CD4-positive, alpha-beta memory T cell (primary cell): ENCODE results near the gene MRPL40. TPM values are rescaled to one million over a fixed set of nuclear protein-coding genes. Genes with fewer than 3 reads are reported as not detected.
A peak's percentile ranks its signal among the peaks of the same experiment; 100 is the strongest.
"Not testable (repeated sequence)": the region's sequence is repeated elsewhere in the genome, so short reads cannot be mapped to it uniquely, and the experiment has no call there.

Experiments
- CTCF ChIA-PET: fragments of 350-600 bp; sonication (Branson Sonifier 250); formaldehyde crosslinking; loops from one replicate; lab custom pipeline; 2021; ENCODE audit warnings: inconsistent platforms; ENCODE audit not compliant: partially characterized antibody; lab: Charles Lee
- POLR2A ChIA-PET: fragments of 350-600 bp; sonication (Branson Sonifier 250); formaldehyde crosslinking; loops from one replicate; lab custom pipeline; 2021; ENCODE audit not compliant: partially characterized antibody; lab: Charles Lee
- DNase-seq, 5 donors: peaks; one replicate each; pipeline versions ENCODE4 v3.0.0 to v3.0.0-alpha.2; 2020 to 2022; ENCODE audit warnings: mixed read lengths in 1 of 5
- H3K27ac ChIP-seq: one replicate; pipeline ENCODE4 v1.7.0; 2013; ENCODE audit warnings: low read depth, low read length
- H3K27me3 ChIP-seq: 2 replicates; pipeline ENCODE4 v1.7.0; 2013; ENCODE audit warnings: mild to moderate bottlenecking, low read length, moderate library complexity; ENCODE audit not compliant: insufficient read depth
- H3K36me3 ChIP-seq: 2 replicates; pipeline ENCODE4 v1.7.0; 2013; ENCODE audit warnings: mild to moderate bottlenecking, low read length, moderate library complexity; ENCODE audit not compliant: insufficient read depth
- H3K4me1 ChIP-seq: 2 replicates; pipeline ENCODE4 v1.7.0; 2013; ENCODE audit warnings: mild to moderate bottlenecking, low read length, moderate library complexity; ENCODE audit not compliant: insufficient read depth
- H3K4me3 ChIP-seq, 2 donors: one replicate each; pipeline ENCODE4 v1.7.0; 2013; ENCODE audit warnings: low read length in 2 of 2, mild to moderate bottlenecking in 1 of 2
- H3K9me3 ChIP-seq, 2 donors: one replicate each; pipeline ENCODE4 v1.7.0; 2013; ENCODE audit warnings: low read length in 2 of 2, control low read depth in 1 of 2; ENCODE audit not compliant: control insufficient read depth in 1 of 2
- H3K27ac Mint-ChIP-seq, 7 donors: one replicate each; pipeline ENCODE4 v1.8.0; 2020 to 2021; ENCODE audit warnings: mixed read lengths in 7 of 7, mild to moderate bottlenecking in 6 of 7, inconsistent platforms in 3 of 7, moderate library complexity in 3 of 7
- H3K27me3 Mint-ChIP-seq, 2 donors: one replicate each; pipeline ENCODE4 v1.8.0; 2020 to 2021; ENCODE audit warnings: mixed read lengths in 2 of 2
- H3K36me3 Mint-ChIP-seq, 2 donors: one replicate each; pipeline ENCODE4 v1.8.0; 2020 to 2021; ENCODE audit warnings: mixed read lengths in 2 of 2, inconsistent platforms in 1 of 2, mild to moderate bottlenecking in 1 of 2
- H3K4me1 Mint-ChIP-seq, 4 donors: one replicate each; pipeline ENCODE4 v1.8.0; 2020 to 2021; ENCODE audit warnings: mixed read lengths in 4 of 4, mild to moderate bottlenecking in 1 of 4
- H3K4me3 Mint-ChIP-seq, 8 donors: one replicate each; pipeline ENCODE4 v1.8.0; 2020 to 2021; ENCODE audit warnings: mixed read lengths in 8 of 8, mild to moderate bottlenecking in 7 of 8, moderate library complexity in 6 of 8, inconsistent platforms in 3 of 8
- H3K9me3 Mint-ChIP-seq, 8 donors: one replicate each; pipeline ENCODE4 v1.8.0; 2020 to 2021; ENCODE audit warnings: mixed read lengths in 8 of 8, mild to moderate bottlenecking in 5 of 8, inconsistent platforms in 3 of 8, moderate library complexity in 1 of 8
- intact Hi-C: fragments of 100-400 bp; cut with micrococcal nuclease; formaldehyde crosslinking; loops from one replicate; pipeline ENCODE4 v1.15.1; 2023
- polyA plus RNA-seq, 2 donors: library from polyadenylated mRNA; unstranded; fragments of 300-500 nt; fragmentation: Illumina TruSeq; gene quantifications; one replicate each; pipeline ENCODE4 v1.2.3, GENCODE V29; 2021
- total RNA-seq, 2 experiments: library from RNA; stranded (reverse); gene quantifications; one replicate each; pipeline ENCODE4 v1.2.3, GENCODE V29; 2021

The MRPL40 gene
- total and polyA plus RNA-seq, 4 experiments from 2014 or later = 16.2 to 79.3 (median 36.4) TPM

DNA sequence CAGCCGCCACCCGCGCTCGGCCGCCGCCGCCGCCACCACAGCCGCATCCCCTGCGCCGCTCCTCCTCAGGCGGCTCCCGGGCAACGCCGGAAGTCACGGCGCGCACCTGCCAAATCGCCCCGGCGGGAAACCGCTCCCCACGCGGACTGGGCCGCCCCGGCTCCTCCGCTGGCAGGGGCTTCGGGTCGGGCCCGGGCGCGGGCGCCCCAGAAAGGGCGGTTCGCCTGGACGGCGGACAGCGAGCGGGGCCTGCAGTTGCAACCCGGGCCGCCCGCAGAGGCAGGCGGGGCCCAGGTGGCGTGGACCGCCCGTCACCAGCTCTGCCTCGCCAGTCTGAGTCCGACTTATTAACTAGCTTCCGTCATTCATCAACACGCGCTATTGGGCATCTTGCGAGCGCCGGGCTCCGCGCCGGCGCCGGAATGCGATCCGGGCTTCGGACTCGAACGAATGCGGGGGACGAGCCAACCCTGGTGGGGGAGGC is 654 bp upstream of the MRPL40 start, which contains the start of gene HIRA:
Gene HIRA (minus strand): TSS at position 85 of the 484 bp plus-strand sequence. CDS start 257 bp downstream, outside the sequence.
- ChIA-PET CTCF (interaction anchor here (0.9 kb wide), 1 partner anchor 47 kb away, joined by 3 read pairs; no protein-coding TSS in a partner anchor), POLR2A (interaction anchor here (0.7 to 6.0 kb wide), 15 partner anchors 8 to 1032 kb away, joined by 3 to 112 read pairs (median 6); partner anchors contain the start of genes C22orf39, CDC45, CLTCL1 and DGCR2)
- Mint-ChIP-seq H3K9me3 (no peaks in the 10 kb centered on the region), H3K27ac (peak within 1 kb of the TSS; percentile 90 to 96 (median 94)), H3K4me3 (peak within 1 kb of the TSS; percentile 87 to 97 (median 91)), H3K36me3 (peaks cover 0 to 41% of the 10 kb centered on the region in 2 donors), H3K27me3 (no peaks in the 10 kb centered on the region), H3K4me1 (peaks cover 28 to 53% (median 40%) of the 10 kb centered on the region in 4 donors)
- H3K27me3 ChIP-seq = no peaks in the 10 kb centered on the region
- peak; percentile 78 to 91 (median 86) for DNase-seq
- peak within 1 kb of the TSS; percentile 88 to 97 for H3K4me3 ChIP-seq
- intact Hi-C loops = loop anchor here (1.0 to 5.0 kb wide), 4 partner anchors 16 to 701 kb away; partner anchors contain the start of genes C22orf39, CDC45, UFD1 and ZDHHC8
- peaks cover 16% of the 10 kb centered on the region for H3K36me3 ChIP-seq
- H3K9me3 ChIP-seq = no peaks in the 10 kb centered on the region
- peak within 1 kb of the TSS; percentile 81 for H3K27ac ChIP-seq
- H3K4me1 ChIP-seq = peaks cover 45% of the 10 kb centered on the region

DNA sequence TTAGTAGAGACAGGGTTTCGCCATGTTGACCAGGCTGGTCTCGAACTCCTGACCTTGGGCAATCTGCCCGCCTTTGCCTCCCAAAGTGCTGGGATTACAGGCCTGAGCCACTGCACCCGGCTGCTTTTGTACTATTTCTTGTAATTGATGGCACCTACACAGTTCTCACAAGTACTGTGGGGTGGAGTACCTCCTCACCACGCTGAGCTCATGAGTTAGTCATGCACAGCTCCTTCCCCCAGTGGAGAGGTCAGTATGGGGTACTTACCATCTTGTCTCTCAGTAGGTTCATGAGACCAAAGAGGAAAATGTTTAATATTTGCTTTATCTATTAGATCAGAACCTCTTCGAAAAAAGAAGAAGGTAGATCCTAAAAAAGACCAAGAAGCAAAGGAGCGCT is 2.1 kb downstream of the MRPL40 start:
- no peak for DNase-seq
- Mint-ChIP-seq H3K4me3 (peak overlapping the region in 4 of 8 donors; percentile 38 to 96 (median 54)), H3K9me3 (no peaks in the 10 kb centered on the region), H3K4me1 (peaks cover 17 to 37% (median 23%) of the 10 kb centered on the region in 4 donors), H3K36me3 (peaks cover 4 to 42% of the 10 kb centered on the region in 2 donors), H3K27me3 (no peaks in the 10 kb centered on the region), H3K27ac (peak overlapping the region in 3 of 7 donors; percentile 12 to 91 (median 88))
- Histone ChIP-seq H3K4me3 (no peak overlapping the region), H3K27me3 (no peaks in the 10 kb centered on the region), H3K27ac (no peak overlapping the region), H3K36me3 (peaks cover 16% of the 10 kb centered on the region), H3K4me1 (peaks cover 24% of the 10 kb centered on the region), H3K9me3 (no peaks in the 10 kb centered on the region)
- intact Hi-C loops = loop anchor here (5.0 kb wide), 1 partner anchor 698 kb away; the partner anchor contains the start of gene ZDHHC8
- POLR2A ChIA-PET = interaction anchor here (0.9 to 6.0 kb wide), 3 partner anchors 12 to 457 kb away, joined by 3 to 112 read pairs (median 5); partner anchors contain the start of gene C22orf39
- CTCF ChIA-PET = interaction anchor here (1.2 to 1.9 kb wide), 2 partner anchors 11 to 196 kb away, joined by 3 to 7 read pairs; no protein-coding TSS in a partner anchor

DNA sequence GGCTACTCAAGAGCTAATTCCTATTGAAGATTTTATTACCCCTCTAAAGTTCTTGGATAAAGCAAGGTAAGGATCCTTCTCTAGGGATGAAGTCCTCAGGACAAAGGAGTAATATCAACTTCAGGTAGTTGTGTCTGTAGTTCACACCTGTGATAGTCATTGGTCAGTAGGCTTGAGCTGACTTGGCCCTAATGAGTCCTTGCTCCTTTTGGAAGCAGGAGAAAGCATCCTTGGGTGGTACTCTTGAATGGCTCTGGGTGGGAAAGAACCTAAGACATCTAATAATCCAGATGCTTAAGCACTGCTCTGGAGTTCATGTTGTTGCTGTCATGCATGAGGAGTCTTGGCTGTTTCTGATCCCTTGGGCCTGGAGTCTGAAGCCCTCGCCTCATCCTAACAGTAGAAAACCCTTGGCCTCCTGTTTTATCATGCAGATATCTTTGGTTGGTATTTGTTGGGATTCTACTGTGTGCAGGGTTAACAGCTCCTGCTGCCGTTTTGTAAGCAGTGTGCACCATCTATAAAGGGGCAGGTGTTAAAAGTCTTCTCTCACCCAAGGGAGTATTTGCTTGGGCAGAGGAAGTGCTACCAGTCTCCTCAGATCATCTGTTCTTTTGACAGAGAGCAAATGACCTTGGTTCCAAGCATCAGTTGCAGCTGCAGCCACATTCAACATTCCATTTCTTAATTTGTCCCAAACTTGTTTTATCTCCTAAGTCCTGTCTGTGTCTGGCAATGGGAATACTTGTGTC is 2.7 kb downstream of the MRPL40 start:
- H3K9me3 Mint-ChIP-seq = no peaks in the 10 kb centered on the region
- no peaks in the 10 kb centered on the region for H3K9me3 ChIP-seq
- no peaks in the 10 kb centered on the region for H3K27me3 Mint-ChIP-seq
- H3K36me3 Mint-ChIP-seq = peaks cover 4 to 39% of the 10 kb centered on the region in 2 donors
- intact Hi-C loops = loop anchor here (5.0 kb wide), 1 partner anchor 697 kb away; the partner anchor contains the start of gene ZDHHC8
- peak overlapping the region in 1 of 8 donors; percentile 96 for H3K4me3 Mint-ChIP-seq
- no peaks in the 10 kb centered on the region for H3K27me3 ChIP-seq
- H3K4me1 ChIP-seq = peaks cover 18% of the 10 kb centered on the region
- peaks cover 16% of the 10 kb centered on the region for H3K36me3 ChIP-seq
- DNase-seq = no peak
- ChIA-PET POLR2A (interaction anchor here (1.0 to 6.0 kb wide), 3 partner anchors 11 to 457 kb away, joined by 3 to 112 read pairs (median 5); partner anchors contain the start of gene C22orf39), CTCF (interaction anchor here (1.2 to 1.9 kb wide), 2 partner anchors 10 to 195 kb away, joined by 3 to 7 read pairs; no protein-coding TSS in a partner anchor)
- H3K27ac Mint-ChIP-seq = peak overlapping the region in 5 of 7 donors; percentile 61 to 91 (median 70)
- no peak overlapping the region for H3K4me3 ChIP-seq
- peaks cover 11 to 31% (median 17%) of the 10 kb centered on the region in 4 donors for H3K4me1 Mint-ChIP-seq
- H3K27ac ChIP-seq = no peak overlapping the region

DNA sequence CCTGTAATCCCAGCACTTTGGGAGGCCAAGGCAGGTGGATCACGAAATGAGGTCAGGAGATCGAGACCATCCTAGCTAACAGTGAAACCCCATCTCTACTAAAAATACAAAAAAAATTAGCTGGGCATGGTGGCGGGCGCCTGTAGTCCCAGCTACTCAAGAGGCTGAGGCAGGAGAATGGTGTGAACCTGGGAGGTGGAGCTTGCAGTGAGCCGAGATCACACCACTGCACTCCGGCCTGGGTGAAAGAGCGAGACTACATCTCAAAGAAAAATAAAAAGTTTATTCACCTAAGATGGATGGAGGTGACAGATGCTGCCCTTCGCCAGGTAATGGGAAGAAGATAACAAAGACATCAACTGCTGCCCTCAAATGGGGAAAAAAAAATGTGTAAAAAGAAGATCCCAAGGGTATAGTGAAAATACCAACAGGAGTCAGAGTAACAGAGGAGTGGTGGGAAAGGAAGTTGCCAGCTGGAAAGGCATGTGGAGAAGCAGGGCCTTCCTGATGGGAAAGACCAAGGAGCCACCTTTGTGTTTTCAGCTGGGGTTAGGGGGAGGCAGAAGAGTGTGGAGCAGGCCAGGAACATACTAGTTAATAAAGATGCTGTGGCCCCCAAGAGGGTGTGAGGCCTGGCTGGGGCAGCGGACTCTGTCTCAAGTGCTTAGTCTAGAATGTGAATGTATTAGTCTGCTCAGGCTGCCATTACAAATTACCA is 4.3 kb downstream of the MRPL40 start:
- H3K4me1 ChIP-seq, H3K4me3 ChIP-seq, H3K4me3 Mint-ChIP-seq, CTCF ChIA-PET, H3K27me3 Mint-ChIP-seq, intact Hi-C loops, H3K27me3 ChIP-seq, H3K9me3 ChIP-seq, POLR2A ChIA-PET, H3K9me3 Mint-ChIP-seq, DNase-seq, H3K27ac ChIP-seq: not testable (repeated sequence)
- Mint-ChIP-seq H3K36me3 (peaks cover 7 to 38% of the 10 kb centered on the region in 2 donors), H3K27ac (peak overlapping the region in 5 of 7 donors; percentile 7 to 85 (median 44)), H3K4me1 (peaks cover 5 to 22% (median 10%) of the 10 kb centered on the region in 4 donors)
- H3K36me3 ChIP-seq = peaks cover 16% of the 10 kb centered on the region

GRCh38 chr22:19438298-19438697 is 6.0 kb downstream of the MRPL40 start:
- no peaks in the 10 kb centered on the region for H3K27me3 ChIP-seq
- H3K4me3 ChIP-seq = no peak overlapping the region
- no peak for DNase-seq
- H3K4me1 Mint-ChIP-seq = peaks cover 6 to 24% (median 11%) of the 10 kb centered on the region in 4 donors
- H3K4me3 Mint-ChIP-seq = no peak overlapping the region
- intact Hi-C loops = no loop called here
- peaks cover 16% of the 10 kb centered on the region for H3K36me3 ChIP-seq
- H3K9me3 Mint-ChIP-seq = no peaks in the 10 kb centered on the region
- H3K27me3 Mint-ChIP-seq = no peaks in the 10 kb centered on the region
- peaks cover 4% of the 10 kb centered on the region for H3K4me1 ChIP-seq
- ChIA-PET CTCF (no interaction called here), POLR2A (interaction anchor here (0.7 kb wide), 1 partner anchor 533 kb away, joined by 3 read pairs; no protein-coding TSS in a partner anchor)
- H3K36me3 Mint-ChIP-seq = peaks cover 11 to 41% of the 10 kb centered on the region in 2 donors
- H3K27ac Mint-ChIP-seq = peak overlapping the region in 2 of 7 donors; percentile 8 to 31
- no peaks in the 10 kb centered on the region for H3K9me3 ChIP-seq
- H3K27ac ChIP-seq = no peak overlapping the region

- H3K4me1 ChIP-seq = peaks cover 15% of the 10 kb centered on the region
- H3K36me3 Mint-ChIP-seq = peaks cover 17 to 49% of the 10 kb centered on the region in 2 donors
- no peak overlapping the region for H3K4me3 ChIP-seq
- H3K27ac ChIP-seq = no peak overlapping the region
- ChIA-PET CTCF (no interaction called here), POLR2A (interaction anchor here (0.8 kb wide), 1 partner anchor 9 kb away, joined by 3 read pairs; the partner anchor contains the start of gene HIRA)
- no peaks in the 10 kb centered on the region for H3K9me3 Mint-ChIP-seq
- intact Hi-C loops = no loop called here
- no peaks in the 10 kb centered on the region for H3K27me3 ChIP-seq
- no peak overlapping the region for H3K4me3 Mint-ChIP-seq
- H3K36me3 ChIP-seq = peaks cover 15% of the 10 kb centered on the region
- no peak for DNase-seq
- H3K9me3 ChIP-seq = no peaks in the 10 kb centered on the region
- H3K4me1 Mint-ChIP-seq = peaks cover 15 to 39% (median 25%) of the 10 kb centered on the region in 4 donors
- H3K27ac Mint-ChIP-seq = peak overlapping the region in 4 of 7 donors; percentile 6 to 38 (median 24)
- H3K27me3 Mint-ChIP-seq = no peaks in the 10 kb centered on the region
Observed at GRCh38 chr22:19440411-19441195, 8.3 kb downstream of the MRPL40 start.
